ENCODE measurements around the gene PRG2.
"Not testable (repeated sequence)": the region's sequence is repeated elsewhere in the genome, so short reads cannot be mapped to it uniquely, and the experiment has no call there.

Gene PRG2

GRCh38 chr11:57342702-57343101 lies 47.7 kb downstream of the PRG2 start:
- DNase-seq: no peak

GRCh38 chr11:57341250-57341808 lies 49.1 kb downstream of the PRG2 start:
- no peak for DNase-seq

GRCh38 chr11:57340039-57340615 lies 50.3 kb downstream of the PRG2 start:
- DNase-seq: peak; percentile 49

- no peak for DNase-seq
Measured at GRCh38 chr11:57339328-57339727, 51.1 kb downstream of the PRG2 start.

- no peak for DNase-seq
Measured at GRCh38 chr11:57338142-57338541, 52.3 kb downstream of the PRG2 start, which contains the start of gene P2RX3. Gene P2RX3 (plus strand): TSS chr11:57338352. CDS start chr11:57338551, 199 bp downstream.

- not testable (repeated sequence) for DNase-seq
Measured at GRCh38 chr11:57336856-57337255, 53.6 kb downstream of the PRG2 start.

Data from femur (tissue), 1 donor.